Chondrocyte (in vitro differentiated cells): Measurements from ENCODE around the gene HSPB9. TPM values are rescaled to one million over a fixed set of nuclear protein-coding genes. Genes with fewer than 3 reads are reported as not detected.
A peak's percentile ranks its signal among the peaks of the same experiment; 100 is the strongest.

Experiments used
- DNase-seq: peaks from one replicate; pipeline ENCODE4 v3.0.0; 2021; ENCODE audit warnings: mixed read lengths, low spot score
- H3K27ac Mint-ChIP-seq: one replicate; pipeline ENCODE4 v1.8.0; 2021; ENCODE audit warnings: mild to moderate bottlenecking, moderate library complexity, mixed read lengths; ENCODE audit not compliant: unreplicated experiment
- H3K27me3 Mint-ChIP-seq: 2 replicates; pipeline ENCODE4 v1.8.0; 2021; ENCODE audit warnings: low read depth, mixed read lengths
- H3K36me3 Mint-ChIP-seq: 2 replicates; pipeline ENCODE4 v1.8.0; 2021; ENCODE audit warnings: low read depth, mixed read lengths
- H3K4me1 Mint-ChIP-seq: 2 replicates; pipeline ENCODE4 v1.8.0; 2021; ENCODE audit warnings: low read depth, mild to moderate bottlenecking, mixed read lengths
- H3K4me3 Mint-ChIP-seq: one replicate; pipeline ENCODE4 v1.8.0; 2021; ENCODE audit warnings: mild to moderate bottlenecking, moderate library complexity, mixed read lengths; ENCODE audit not compliant: unreplicated experiment
- H3K9me3 Mint-ChIP-seq: 2 replicates; pipeline ENCODE4 v1.8.0; 2021; ENCODE audit warnings: low read depth, mixed read lengths
- CTCF ChIP-seq: fragments of 200-600 bp; sonication (generic); IDR thresholded peaks from 2 replicates; pipeline ENCODE4 v1.5.0; 2021; ENCODE audit warnings: antibody characterized with exemption, mild to moderate bottlenecking, moderate library complexity
- total RNA-seq: library from RNA; stranded (reverse); gene quantifications from 3 replicates; pipeline ENCODE4 v1.2.1, GENCODE V29; 2021

The HSPB9 gene
- total RNA-seq, 1 donor from 2014 or later, result not detected

DNA sequence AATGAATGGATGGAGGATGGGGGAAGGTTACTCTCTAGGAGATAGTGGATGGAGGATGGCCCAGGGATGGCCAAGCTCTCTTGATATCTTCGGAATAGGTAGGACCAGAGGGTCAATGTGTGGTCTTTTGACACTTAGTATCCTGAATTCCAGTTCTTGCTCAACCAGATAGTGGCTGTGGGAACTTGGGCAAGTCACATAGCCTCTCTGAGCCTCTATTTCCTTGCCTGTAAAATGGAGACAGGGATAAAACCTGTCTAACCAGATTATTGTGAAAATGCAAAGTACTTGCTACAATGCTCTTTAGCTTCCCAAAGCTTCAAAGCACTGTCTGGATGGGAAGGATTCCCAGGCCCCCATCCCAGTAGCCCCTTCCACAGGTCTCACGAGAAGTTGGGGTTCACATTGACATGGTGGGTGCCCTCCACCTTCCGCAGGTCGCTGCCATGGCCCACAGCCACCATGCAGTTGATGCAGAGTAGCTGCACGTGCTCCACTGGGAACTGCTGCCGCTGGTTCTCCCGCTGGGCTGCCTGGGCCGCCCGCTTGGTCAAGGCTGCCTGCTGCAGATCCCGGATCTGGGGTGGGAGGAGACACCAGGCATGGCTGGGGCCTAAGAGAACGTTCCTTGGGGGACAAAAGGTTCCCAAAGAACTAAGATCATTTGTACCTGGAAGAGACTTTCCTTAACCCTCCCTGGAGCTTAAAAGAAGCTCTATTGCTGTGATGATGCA is 19.2 kb upstream of the HSPB9 start:
- TF ChIP-seq CTCF, result no peak
- no peaks in the 10 kb centered on the region for H3K36me3 Mint-ChIP-seq
- peaks cover 9% of the 10 kb centered on the region for H3K4me1 Mint-ChIP-seq
- H3K4me3 Mint-ChIP-seq, result no peak overlapping the region
- peaks cover 3% of the 10 kb centered on the region for H3K27me3 Mint-ChIP-seq
- DNase-seq, result no peak
- no peak overlapping the region for H3K27ac Mint-ChIP-seq
- H3K9me3 Mint-ChIP-seq, result no peaks in the 10 kb centered on the region

DNA sequence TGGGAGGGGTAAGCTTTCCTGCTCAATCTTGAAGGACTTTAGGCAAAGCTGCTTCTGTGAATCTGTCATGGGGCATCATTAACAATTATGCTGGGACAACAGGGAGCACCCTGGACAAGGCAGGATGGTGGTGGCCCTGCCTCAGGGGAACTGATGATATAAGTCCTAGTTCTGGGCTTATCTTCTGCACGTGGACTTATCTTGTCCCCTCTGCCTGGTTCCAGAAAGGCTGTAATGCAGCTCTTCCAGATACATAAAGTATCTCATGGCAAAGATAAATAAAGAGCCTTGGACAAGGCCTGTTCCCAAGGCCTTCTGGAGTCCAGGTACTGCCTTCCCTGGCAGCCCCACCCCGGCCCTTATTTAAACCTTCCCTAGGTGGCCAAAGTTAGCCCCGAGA is 18.3 kb upstream of the HSPB9 start:
- Mint-ChIP-seq H3K9me3 (no peaks in the 10 kb centered on the region), H3K36me3 (no peaks in the 10 kb centered on the region), H3K27ac (no peak overlapping the region), H3K4me3 (no peak overlapping the region), H3K27me3 (peaks cover 3% of the 10 kb centered on the region), H3K4me1 (peaks cover 9% of the 10 kb centered on the region)
- no peak for TF ChIP-seq CTCF
- no peak for DNase-seq

- Mint-ChIP-seq H3K27ac (no peak overlapping the region), H3K27me3 (peaks cover 3% of the 10 kb centered on the region)
These were observed 16.6 kb upstream of the HSPB9 start for GRCh38 chr17:42106009-42106408.

DNA sequence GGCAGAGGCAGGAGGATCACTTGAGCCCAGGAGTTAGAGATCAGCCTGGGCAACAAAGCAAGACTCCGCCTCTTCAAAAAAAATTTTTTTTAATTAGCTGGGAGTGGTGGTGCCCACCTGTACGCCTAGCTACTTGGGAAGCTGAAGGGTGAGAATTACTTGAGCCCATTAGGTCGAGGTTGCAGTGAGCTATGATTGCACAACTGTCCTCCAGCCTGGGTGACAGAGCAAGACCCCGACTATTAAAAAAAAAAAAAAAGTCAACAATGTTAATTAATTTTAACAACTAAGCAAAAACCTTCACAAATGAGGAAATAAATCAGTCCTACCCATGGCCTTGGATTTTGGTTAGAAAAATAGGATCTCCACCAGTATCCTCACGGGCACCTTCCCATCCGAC is 15.5 kb upstream of the HSPB9 start:
- H3K36me3 Mint-ChIP-seq, result no peaks in the 10 kb centered on the region
- peaks cover 3% of the 10 kb centered on the region for H3K27me3 Mint-ChIP-seq
- no peak for TF ChIP-seq CTCF
- peaks cover 8% of the 10 kb centered on the region for H3K4me1 Mint-ChIP-seq
- DNase-seq, result no peak
- no peak overlapping the region for H3K4me3 Mint-ChIP-seq
- H3K9me3 Mint-ChIP-seq, result no peaks in the 10 kb centered on the region
- H3K27ac Mint-ChIP-seq, result no peak overlapping the region

More at GRCh38 chr17:42106009-42106408, 16.6 kb upstream of the HSPB9 start:
- no peaks in the 10 kb centered on the region for H3K9me3 Mint-ChIP-seq
- no peak overlapping the region for H3K4me3 Mint-ChIP-seq
- no peaks in the 10 kb centered on the region for H3K36me3 Mint-ChIP-seq
- no peak for DNase-seq
- peaks cover 9% of the 10 kb centered on the region for H3K4me1 Mint-ChIP-seq
- no peak for TF ChIP-seq CTCF

DNA sequence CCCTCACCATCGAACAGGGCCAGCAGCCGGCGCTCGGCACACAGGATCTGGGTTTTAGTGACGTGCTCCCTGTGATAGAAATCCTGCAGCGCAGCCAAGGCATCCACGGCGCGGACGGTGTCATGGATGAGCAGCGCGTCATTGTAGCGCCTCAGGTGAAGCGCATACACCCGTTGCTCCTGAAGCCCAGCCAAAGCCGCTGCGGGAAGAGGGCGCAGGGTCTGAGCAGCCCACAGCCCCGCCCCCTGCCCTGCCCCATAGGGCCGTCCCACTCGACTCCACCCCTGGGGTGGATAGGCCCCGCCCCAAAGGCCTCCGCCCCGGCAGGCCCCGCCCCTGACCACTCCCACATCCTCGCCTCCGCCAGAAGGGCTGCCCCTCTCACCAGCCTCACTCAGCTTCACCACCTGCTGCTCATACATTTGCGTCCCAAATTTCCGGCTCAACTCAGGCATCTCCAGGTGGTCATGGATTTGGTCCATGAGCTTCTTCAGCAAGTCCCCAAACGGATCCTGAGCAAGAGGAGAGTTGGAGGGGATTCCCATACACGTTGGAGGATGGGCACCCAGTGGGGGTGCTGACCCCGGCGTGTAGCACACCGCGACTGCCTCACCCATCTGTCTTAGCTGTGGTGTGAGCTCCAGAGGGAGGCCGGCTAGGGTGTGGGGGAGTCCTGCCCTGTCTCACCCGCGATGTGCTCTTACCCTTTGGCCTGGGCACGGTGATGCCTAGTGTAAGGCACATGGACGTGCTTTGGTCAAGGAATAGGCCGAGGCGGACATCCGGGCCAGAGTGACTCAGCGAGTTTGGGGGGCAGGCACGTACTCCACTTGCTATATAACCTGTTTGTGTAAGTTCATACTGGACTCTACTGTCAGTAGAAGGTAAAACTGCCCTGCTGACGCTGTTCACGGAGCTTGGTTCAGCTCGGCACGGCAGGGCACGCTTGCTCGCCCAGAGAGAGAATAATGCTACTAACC is 14.7 kb upstream of the HSPB9 start:
- Mint-ChIP-seq H3K27me3 (peaks cover 3% of the 10 kb centered on the region), H3K36me3 (no peaks in the 10 kb centered on the region), H3K4me1 (peaks cover 10% of the 10 kb centered on the region), H3K4me3 (peak overlapping the region; percentile 50), H3K27ac (no peak overlapping the region), H3K9me3 (no peaks in the 10 kb centered on the region)
- DNase-seq, result no peak
- TF ChIP-seq CTCF, result no peak
